ENCODE data around the gene NCAM1. TPM values are rescaled to one million over a fixed set of nuclear protein-coding genes. Genes with fewer than 3 reads are reported as not detected.

NCAM1 gene
- total RNA-seq, 2 experiments from 2014 or later = 0.34 TPM; not detected in 1

DNA sequence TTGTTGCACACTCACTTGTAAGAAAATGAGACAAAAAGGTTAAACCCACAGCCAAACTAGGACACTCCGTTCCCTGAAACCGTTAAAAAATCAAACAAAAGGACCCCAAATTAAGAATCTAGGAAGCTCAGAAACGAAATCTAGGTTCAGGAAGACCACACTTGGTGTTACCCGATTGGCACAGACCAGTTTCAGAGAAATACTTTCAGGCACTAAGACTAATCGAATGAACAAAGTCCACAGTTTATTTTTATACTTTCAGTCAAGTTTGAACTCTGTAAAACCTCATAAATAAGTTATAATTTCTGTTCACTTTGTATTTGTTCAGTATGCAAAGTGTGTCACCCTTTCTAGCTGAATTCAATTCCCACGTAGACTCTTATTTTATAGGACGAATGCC lies 314.4 kb downstream of the NCAM1 start:
- no peak overlapping the region for H3K27ac Mint-ChIP-seq
- H3K36me3 Mint-ChIP-seq (ENCODE audit: low read depth) = no peaks in the 10 kb centered on the region
- H3K27me3 Mint-ChIP-seq = no peaks in the 10 kb centered on the region
- Histone ChIP-seq H3K4me3 (ENCODE audit: low read length) (no peak overlapping the region), H3K27me3 (ENCODE audit: control insufficient read depth in 1 of 2, insufficient read depth in 2 of 2, low read length in 2 of 2) (no peaks in the 10 kb centered on the region), H3K27ac (ENCODE audit: low read depth in 1 of 2, low read length in 2 of 2) (no peak overlapping the region), H3K9me3 (ENCODE audit: control insufficient read depth in 1 of 2, insufficient read depth in 1 of 2, low read length in 2 of 2) (no peaks in the 10 kb centered on the region), H3K4me1 (ENCODE audit: insufficient read depth, low read length) (no peaks in the 10 kb centered on the region), H3K36me3 (ENCODE audit: insufficient read depth, low read length) (no peaks in the 10 kb centered on the region)
- ChIA-PET POLR2A (no interaction called here), CTCF (no interaction called here)
- no peaks in the 10 kb centered on the region for H3K4me1 Mint-ChIP-seq (ENCODE audit: low read depth)
- H3K4me3 Mint-ChIP-seq = no peak overlapping the region
- DNase-seq (no peak), ATAC-seq (ENCODE audit: poor library complexity) (no peak)
- intact Hi-C loops (cut with DNase I, micrococcal nuclease) = no loop called here
- TF ChIP-seq, protein P1, sequence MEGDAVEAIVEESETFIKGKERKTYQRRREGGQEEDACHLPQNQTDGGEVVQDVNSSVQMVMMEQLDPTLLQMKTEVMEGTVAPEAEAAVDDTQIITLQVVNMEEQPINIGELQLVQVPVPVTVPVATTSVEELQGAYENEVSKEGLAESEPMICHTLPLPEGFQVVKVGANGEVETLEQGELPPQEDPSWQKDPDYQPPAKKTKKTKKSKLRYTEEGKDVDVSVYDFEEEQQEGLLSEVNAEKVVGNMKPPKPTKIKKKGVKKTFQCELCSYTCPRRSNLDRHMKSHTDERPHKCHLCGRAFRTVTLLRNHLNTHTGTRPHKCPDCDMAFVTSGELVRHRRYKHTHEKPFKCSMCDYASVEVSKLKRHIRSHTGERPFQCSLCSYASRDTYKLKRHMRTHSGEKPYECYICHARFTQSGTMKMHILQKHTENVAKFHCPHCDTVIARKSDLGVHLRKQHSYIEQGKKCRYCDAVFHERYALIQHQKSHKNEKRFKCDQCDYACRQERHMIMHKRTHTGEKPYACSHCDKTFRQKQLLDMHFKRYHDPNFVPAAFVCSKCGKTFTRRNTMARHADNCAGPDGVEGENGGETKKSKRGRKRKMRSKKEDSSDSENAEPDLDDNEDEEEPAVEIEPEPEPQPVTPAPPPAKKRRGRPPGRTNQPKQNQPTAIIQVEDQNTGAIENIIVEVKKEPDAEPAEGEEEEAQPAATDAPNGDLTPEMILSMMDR (IDR thresholded peaks at IDR 0.05) = no peak
- no peaks in the 10 kb centered on the region for H3K9me3 Mint-ChIP-seq

DNA sequence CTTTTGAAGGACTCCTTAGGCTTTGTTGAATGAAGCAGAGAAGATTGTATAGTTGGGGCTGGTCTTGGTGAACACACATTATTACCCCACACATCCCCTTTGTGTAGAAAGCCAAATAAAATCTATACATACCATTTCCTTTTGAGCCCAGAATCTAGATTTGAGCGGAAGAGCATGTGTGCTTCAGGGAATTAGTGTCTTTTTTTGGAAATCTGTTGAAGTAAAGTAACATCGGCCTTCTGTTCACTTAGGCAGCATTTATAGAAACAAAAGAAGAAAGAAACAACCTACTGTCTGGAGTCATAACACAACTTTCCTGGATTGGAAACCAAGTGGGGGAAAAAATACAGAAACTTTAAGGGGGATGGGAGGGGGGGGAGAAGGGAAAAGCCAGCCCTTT lies 315.2 kb downstream of the NCAM1 start:
- Histone ChIP-seq H3K27ac (ENCODE audit: low read depth in 1 of 2, low read length in 2 of 2) (no peak overlapping the region), H3K4me1 (ENCODE audit: insufficient read depth, low read length) (no peaks in the 10 kb centered on the region), H3K4me3 (ENCODE audit: low read length) (no peak overlapping the region), H3K36me3 (ENCODE audit: insufficient read depth, low read length) (no peaks in the 10 kb centered on the region), H3K27me3 (ENCODE audit: control insufficient read depth in 1 of 2, insufficient read depth in 2 of 2, low read length in 2 of 2) (no peaks in the 10 kb centered on the region), H3K9me3 (ENCODE audit: control insufficient read depth in 1 of 2, insufficient read depth in 1 of 2, low read length in 2 of 2) (no peaks in the 10 kb centered on the region)
- ChIA-PET CTCF (no interaction called here), POLR2A (no interaction called here)
- Mint-ChIP-seq H3K9me3 (no peaks in the 10 kb centered on the region), H3K27ac (no peak overlapping the region), H3K4me3 (no peak overlapping the region), H3K27me3 (no peaks in the 10 kb centered on the region), H3K4me1 (ENCODE audit: low read depth) (no peaks in the 10 kb centered on the region), H3K36me3 (ENCODE audit: low read depth) (no peaks in the 10 kb centered on the region)
- TF ChIP-seq, protein P1 (IDR thresholded peaks at IDR 0.05) = no peak
- intact Hi-C loops (cut with DNase I, micrococcal nuclease) = no loop called here
- ATAC-seq (ENCODE audit: poor library complexity) = no peak
- DNase-seq = no peak

DNA sequence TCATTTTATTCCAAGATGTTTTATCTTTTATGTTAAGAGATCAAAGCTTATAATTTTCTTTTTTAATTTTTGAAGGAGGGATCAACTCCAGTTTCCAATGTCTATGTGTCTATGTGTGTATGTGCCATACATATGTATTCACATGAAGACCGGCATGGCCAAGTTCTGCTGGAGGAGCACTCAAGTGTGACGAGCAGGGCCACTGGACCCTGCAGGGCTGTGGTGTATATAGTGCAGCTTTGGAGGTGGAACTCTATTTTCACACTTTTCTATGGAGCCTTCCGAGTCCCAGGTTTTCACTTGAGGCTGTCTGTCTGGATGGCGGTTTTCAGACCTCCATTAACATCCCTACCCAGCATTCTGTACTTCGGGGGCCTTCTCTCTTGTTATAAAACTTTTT lies 316.7 kb downstream of the NCAM1 start:
- TF ChIP-seq, protein P1 (IDR thresholded peaks at IDR 0.05) = no peak
- Mint-ChIP-seq H3K4me1 (ENCODE audit: low read depth) (no peaks in the 10 kb centered on the region), H3K27me3 (no peaks in the 10 kb centered on the region), H3K27ac (no peak overlapping the region), H3K36me3 (ENCODE audit: low read depth) (no peaks in the 10 kb centered on the region), H3K4me3 (no peak overlapping the region), H3K9me3 (no peaks in the 10 kb centered on the region)
- Histone ChIP-seq H3K4me3 (ENCODE audit: low read length) (no peak overlapping the region), H3K9me3 (ENCODE audit: control insufficient read depth in 1 of 2, insufficient read depth in 1 of 2, low read length in 2 of 2) (no peaks in the 10 kb centered on the region), H3K36me3 (ENCODE audit: insufficient read depth, low read length) (no peaks in the 10 kb centered on the region), H3K4me1 (ENCODE audit: insufficient read depth, low read length) (no peaks in the 10 kb centered on the region), H3K27ac (ENCODE audit: low read depth in 1 of 2, low read length in 2 of 2) (no peak overlapping the region), H3K27me3 (ENCODE audit: control insufficient read depth in 1 of 2, insufficient read depth in 2 of 2, low read length in 2 of 2) (no peaks in the 10 kb centered on the region)
- no peak for DNase-seq
- no peak for ATAC-seq (ENCODE audit: poor library complexity)
- POLR2A ChIA-PET = no interaction called here
- intact Hi-C loops (cut with DNase I, micrococcal nuclease) = no loop called here
- CTCF ChIA-PET = no interaction called here
